A549 treated with AZD9567 at 1 μM for 4 hours (cell line): ENCODE results near the gene SMIM5. TPM values are rescaled to one million over a fixed set of nuclear protein-coding genes. Genes with fewer than 3 reads are reported as not detected.

Experiments used
- total RNA-seq: library from RNA; stranded (reverse); fragments of 200-300 nt; extraction: Qiagen RNA extraction; gene quantifications from 5 replicates; pipeline ENCODE4 v1.2.3, GENCODE V29; 2022; ENCODE audit not compliant: insufficient read depth

Gene SMIM5
- 0.64 to 0.79 TPM (median 0.72 TPM) in 4 of 5 replicates, not detected in the other for total RNA-seq

GRCh38 chr17:75632863-75633485, at the start of gene SMIM5:
Gene SMIM5 (plus strand): TSS chr17:75633434. CDS start chr17:75640202, 6,768 bp downstream.

GRCh38 chr17:75587675-75588595, 45.3 kb upstream of the SMIM5 start, which contains the start of gene MYO15B:
Gene MYO15B (plus strand): TSS chr17:75587800. CDS start chr17:75588058, 258 bp downstream.

GRCh38 chr17:75666959-75667790, 33.9 kb downstream of the SMIM5 start, which contains the start of the genes RECQL5 and SAP30BP:
Gene RECQL5 (minus strand): TSS chr17:75667154. CDS start chr17:75666557, 597 bp downstream.
Gene SAP30BP (plus strand): TSS chr17:75667338. CDS start chr17:75667373, 35 bp downstream.

Other genes with a start within 250 kb of the SMIM5 start
- 90.0 to 100 TPM (median 98.6 TPM) in 5 replicates for gene GRB2, start 227.8 kb upstream of the SMIM5 start, total RNA-seq
- 40.4 to 81.2 TPM (median 42.0 TPM) in 5 replicates for gene TMEM94, start 176.8 kb upstream of the SMIM5 start, total RNA-seq
- 9.0 to 12.1 TPM (median 9.9 TPM) in 5 replicates for gene CASKIN2, start 117.9 kb upstream of the SMIM5 start, total RNA-seq
- 37.9 to 51.8 TPM (median 46.7 TPM) in 5 replicates for gene TSEN54, start 116.9 kb upstream of the SMIM5 start, total RNA-seq
- gene LLGL2, start 107.7 kb upstream of the SMIM5 start, total RNA-seq: 13.8 to 36.2 TPM (median 33.6 TPM) in 5 replicates
- 30.7 to 53.7 TPM (median 43.5 TPM) in 5 replicates for gene MYO15B, start 45.6 kb upstream of the SMIM5 start, total RNA-seq
- 23.8 to 30.3 TPM (median 27.1 TPM) in 5 replicates for gene RECQL5, start 33.7 kb downstream of the SMIM5 start, total RNA-seq
- gene SAP30BP, start 33.9 kb downstream of the SMIM5 start, total RNA-seq: 124 to 134 TPM (median 129 TPM) in 5 replicates
- gene ITGB4, start 88.0 kb downstream of the SMIM5 start, total RNA-seq: 79.7 to 102 TPM (median 95.5 TPM) in 5 replicates
- gene GALK1, start 131.8 kb downstream of the SMIM5 start, total RNA-seq: 64.4 to 81.9 TPM (median 77.0 TPM) in 5 replicates
- 24.9 to 41.9 TPM (median 29.4 TPM) in 5 replicates for gene UNK, start 151.4 kb downstream of the SMIM5 start, total RNA-seq
- 3.8 to 5.9 TPM (median 4.7 TPM) in 5 replicates for gene UNC13D, start 211.0 kb downstream of the SMIM5 start, total RNA-seq
- 76.9 to 93.6 TPM (median 84.8 TPM) in 5 replicates for gene WBP2, start 221.9 kb downstream of the SMIM5 start, total RNA-seq
- 149 to 167 TPM (median 156 TPM) in 5 replicates for gene TRIM47, start 245.1 kb downstream of the SMIM5 start, total RNA-seq